ENCODE measurements around the gene GSG1L. TPM values are rescaled to one million over a fixed set of nuclear protein-coding genes. Genes with fewer than 3 reads are reported as not detected.

The GSG1L gene
- total and polyA plus RNA-seq, 9 donors = 1.5 to 4.3 (median 2.9) TPM

DNA sequence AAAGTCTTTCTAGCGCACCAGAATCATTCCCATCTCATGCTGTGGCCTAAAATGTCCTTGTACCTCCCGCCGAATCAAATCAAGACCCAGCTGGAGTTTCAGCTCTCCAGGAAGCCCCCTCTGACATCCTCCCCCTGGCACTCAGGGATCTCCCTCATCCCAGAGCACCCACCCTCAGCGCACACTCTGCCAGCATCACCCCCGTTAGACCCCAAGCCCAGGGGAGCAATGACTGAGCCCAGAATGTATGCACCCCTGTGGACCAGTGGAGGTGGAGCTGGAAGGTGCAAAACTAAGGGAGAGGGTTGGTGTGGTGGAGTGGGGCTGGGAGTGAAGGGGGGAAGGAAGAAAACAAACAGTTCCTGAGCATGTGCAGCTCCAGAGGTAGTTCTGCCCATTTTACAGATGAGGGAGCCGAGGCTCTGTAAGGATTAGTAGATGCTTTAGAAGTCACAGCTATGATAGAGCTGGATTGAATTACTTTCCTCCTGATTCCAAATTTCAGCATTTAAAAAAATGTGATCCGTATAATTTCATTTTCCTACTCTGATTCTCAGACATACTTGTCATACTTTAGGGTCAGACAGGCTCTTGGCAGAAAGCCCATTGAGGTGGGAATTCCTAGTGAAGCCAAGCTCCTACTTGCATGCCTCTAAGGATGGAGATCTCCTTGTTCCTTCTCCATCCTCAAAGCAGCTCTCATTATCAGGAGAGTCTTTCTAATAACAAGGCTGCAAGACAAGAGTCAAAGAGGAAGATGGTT lies 270.8 kb downstream of the GSG1L start:
- no peaks in the 10 kb centered on the region for H3K4me1 ChIP-seq (ENCODE audit: control insufficient read depth, insufficient read depth, low read length)
- no peaks in the 10 kb centered on the region for H3K9me3 ChIP-seq (replicated peaks; ENCODE audit: control insufficient read depth, low read depth, low read length)
- H3K27ac ChIP-seq (ENCODE audit: low read length) = no peak overlapping the region
- no peaks in the 10 kb centered on the region for H3K27me3 ChIP-seq (ENCODE audit: control insufficient read depth, insufficient read depth, low read length)
- H3K36me3 ChIP-seq (ENCODE audit: control insufficient read depth, insufficient read depth, low read length) = no peaks in the 10 kb centered on the region
- DNase-seq = no peak
- H3K4me3 ChIP-seq (ENCODE audit: low read length) = no peak overlapping the region
- WGBS (ENCODE audit: insufficient coverage) = 55% methylated on average over 4 of the region's 7 CpGs

DNA sequence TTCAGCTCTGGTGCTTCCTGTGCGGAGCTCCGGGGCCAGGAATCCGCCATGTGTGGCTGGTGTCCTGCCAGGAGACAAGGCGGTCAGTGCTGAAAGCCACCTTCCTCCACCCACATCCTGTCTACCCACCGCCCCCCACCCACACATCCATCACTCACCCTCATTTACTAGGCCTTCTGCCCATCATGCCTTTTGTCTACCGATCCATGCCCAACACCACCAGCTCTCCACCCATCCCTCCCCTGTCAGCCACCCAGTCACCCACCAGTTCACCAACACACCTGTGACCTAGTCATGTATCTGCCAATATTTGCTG lies 272.2 kb downstream of the GSG1L start:
- no peaks in the 10 kb centered on the region for H3K9me3 ChIP-seq (replicated peaks; ENCODE audit: control insufficient read depth, low read depth, low read length)
- no peak for DNase-seq
- no peak overlapping the region for H3K27ac ChIP-seq (ENCODE audit: low read length)
- no peaks in the 10 kb centered on the region for H3K36me3 ChIP-seq (ENCODE audit: control insufficient read depth, insufficient read depth, low read length)
- H3K4me3 ChIP-seq (ENCODE audit: low read length) = no peak overlapping the region
- no peaks in the 10 kb centered on the region for H3K4me1 ChIP-seq (ENCODE audit: control insufficient read depth, insufficient read depth, low read length)
- H3K27me3 ChIP-seq (ENCODE audit: control insufficient read depth, insufficient read depth, low read length) = no peaks in the 10 kb centered on the region
- 88% methylated on average over 6 of the region's 6 CpGs for WGBS (ENCODE audit: insufficient coverage)

GRCh38 chr16:27790546-27791403 lies 272.7 kb downstream of the GSG1L start:
- Histone ChIP-seq H3K27me3 (ENCODE audit: control insufficient read depth, insufficient read depth, low read length) (no peaks in the 10 kb centered on the region), H3K36me3 (ENCODE audit: control insufficient read depth, insufficient read depth, low read length) (no peaks in the 10 kb centered on the region), H3K27ac (ENCODE audit: low read length) (no peak overlapping the region), H3K4me1 (ENCODE audit: control insufficient read depth, insufficient read depth, low read length) (no peaks in the 10 kb centered on the region), H3K9me3 (replicated peaks; ENCODE audit: control insufficient read depth, low read depth, low read length) (no peaks in the 10 kb centered on the region), H3K4me3 (ENCODE audit: low read length) (no peak overlapping the region)
- 91% methylated on average over 11 of the region's 12 CpGs for WGBS (ENCODE audit: insufficient coverage)
- no peak for DNase-seq

GRCh38 chr16:27789595-27790241 lies 273.8 kb downstream of the GSG1L start:
- 76% methylated on average over 2 of the region's 2 CpGs for WGBS (ENCODE audit: insufficient coverage)
- DNase-seq = no peak
- Histone ChIP-seq H3K4me1 (ENCODE audit: control insufficient read depth, insufficient read depth, low read length) (no peaks in the 10 kb centered on the region), H3K36me3 (ENCODE audit: control insufficient read depth, insufficient read depth, low read length) (no peaks in the 10 kb centered on the region), H3K9me3 (replicated peaks; ENCODE audit: control insufficient read depth, low read depth, low read length) (no peaks in the 10 kb centered on the region), H3K27ac (ENCODE audit: low read length) (no peak overlapping the region), H3K4me3 (ENCODE audit: low read length) (no peak overlapping the region), H3K27me3 (ENCODE audit: control insufficient read depth, insufficient read depth, low read length) (no peaks in the 10 kb centered on the region)

DNA sequence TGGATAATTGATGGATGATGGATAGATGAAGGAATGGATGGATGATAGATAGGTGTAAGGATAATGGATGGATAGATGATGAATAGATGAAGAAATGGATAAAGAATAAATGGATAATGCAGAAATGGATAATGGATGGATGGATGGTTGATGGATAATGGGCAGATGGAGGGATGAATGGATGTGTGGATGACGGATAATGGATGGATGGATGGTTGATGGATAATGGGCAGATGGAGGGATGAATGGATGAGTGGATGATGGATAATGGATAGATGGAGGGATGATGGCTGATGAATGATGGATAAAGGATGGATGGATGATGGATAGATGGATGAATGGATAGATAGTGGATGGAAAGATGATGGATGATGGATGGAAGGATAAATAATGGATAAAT lies 274.4 kb downstream of the GSG1L start:
- H3K27ac ChIP-seq (ENCODE audit: low read length) = no peak overlapping the region
- no peaks in the 10 kb centered on the region for H3K4me1 ChIP-seq (ENCODE audit: control insufficient read depth, insufficient read depth, low read length)
- no peaks in the 10 kb centered on the region for H3K36me3 ChIP-seq (ENCODE audit: control insufficient read depth, insufficient read depth, low read length)
- 95% methylated on average over 1 of the region's 1 CpG for WGBS (ENCODE audit: insufficient coverage)
- H3K4me3 ChIP-seq (ENCODE audit: low read length) = no peak overlapping the region
- DNase-seq = no peak
- no peaks in the 10 kb centered on the region for H3K27me3 ChIP-seq (ENCODE audit: control insufficient read depth, insufficient read depth, low read length)
- H3K9me3 ChIP-seq (replicated peaks; ENCODE audit: control insufficient read depth, low read depth, low read length) = no peaks in the 10 kb centered on the region

DNA sequence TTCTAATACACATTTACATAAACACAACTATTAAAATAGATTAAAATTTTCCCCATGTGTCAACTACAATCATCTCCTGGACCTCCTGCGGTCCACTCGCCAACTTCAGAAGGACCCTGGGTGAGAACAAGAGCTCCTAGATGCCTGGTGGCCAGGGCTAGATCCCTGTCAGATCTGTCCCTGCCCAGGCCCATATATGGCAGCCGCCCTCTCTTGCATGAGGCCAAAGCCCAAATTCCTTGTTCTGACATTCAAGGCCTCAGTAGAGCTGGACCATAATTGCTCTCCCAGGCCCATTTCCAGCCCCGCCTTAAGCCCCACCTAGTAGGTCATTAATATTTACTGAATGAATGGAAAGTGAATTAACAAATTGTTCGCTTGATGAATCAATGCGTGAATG lies 275.8 kb downstream of the GSG1L start:
- no peaks in the 10 kb centered on the region for H3K27me3 ChIP-seq (ENCODE audit: control insufficient read depth, insufficient read depth, low read length)
- 88% methylated on average over 5 of the region's 6 CpGs for WGBS (ENCODE audit: insufficient coverage)
- H3K9me3 ChIP-seq (replicated peaks; ENCODE audit: control insufficient read depth, low read depth, low read length) = no peaks in the 10 kb centered on the region

DNA sequence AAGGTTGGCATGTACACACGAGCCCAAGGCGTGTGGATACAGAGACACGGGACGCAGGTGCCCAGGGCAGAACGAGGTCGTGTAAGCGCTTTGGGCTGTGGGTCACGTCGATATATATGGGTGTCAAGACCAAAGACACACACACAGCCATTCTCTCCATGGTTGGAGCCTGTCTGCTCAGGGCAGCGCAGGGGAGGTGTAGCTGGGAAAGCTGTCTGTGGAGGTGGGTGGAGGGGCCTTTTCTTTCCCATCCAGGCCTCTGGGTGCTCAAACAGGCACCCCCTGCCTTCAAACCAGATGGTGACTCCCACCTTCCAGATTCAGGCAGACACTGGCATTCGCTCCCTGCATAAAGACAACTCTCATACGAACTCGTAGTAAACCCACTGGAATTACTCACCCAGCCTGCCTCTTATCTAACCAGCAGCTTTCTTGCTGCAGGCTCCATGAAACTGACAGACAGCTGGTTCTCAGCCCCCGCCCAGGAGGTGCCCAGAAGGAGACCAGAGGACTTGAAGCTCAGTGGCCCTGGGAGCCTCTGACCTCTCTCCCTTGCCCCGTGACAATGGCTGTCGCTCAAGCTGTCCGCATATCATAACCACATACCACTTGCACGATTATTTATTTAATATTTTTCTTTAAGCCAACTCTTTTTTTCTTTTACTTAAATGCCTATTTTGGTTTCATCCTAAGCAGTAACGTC lies 276.4 kb downstream of the GSG1L start:
- Histone ChIP-seq H3K27ac (ENCODE audit: low read length) (no peak overlapping the region), H3K9me3 (replicated peaks; ENCODE audit: control insufficient read depth, low read depth, low read length) (no peaks in the 10 kb centered on the region), H3K4me1 (ENCODE audit: control insufficient read depth, insufficient read depth, low read length) (no peaks in the 10 kb centered on the region), H3K27me3 (ENCODE audit: control insufficient read depth, insufficient read depth, low read length) (no peaks in the 10 kb centered on the region), H3K36me3 (ENCODE audit: control insufficient read depth, insufficient read depth, low read length) (no peaks in the 10 kb centered on the region), H3K4me3 (ENCODE audit: low read length) (no peak overlapping the region)
- no peak for DNase-seq
- 81% methylated on average over 10 of the region's 19 CpGs for WGBS (ENCODE audit: insufficient coverage)

More for the DNA sequence above, 275.8 kb downstream of the GSG1L start:
- no peak overlapping the region for H3K4me3 ChIP-seq (ENCODE audit: low read length)
- no peak overlapping the region for H3K27ac ChIP-seq (ENCODE audit: low read length)
- no peaks in the 10 kb centered on the region for H3K4me1 ChIP-seq (ENCODE audit: control insufficient read depth, insufficient read depth, low read length)
- no peak for DNase-seq
- no peaks in the 10 kb centered on the region for H3K36me3 ChIP-seq (ENCODE audit: control insufficient read depth, insufficient read depth, low read length)

GRCh38 chr16:27786221-27786922 lies 277.1 kb downstream of the GSG1L start:
- no peak for DNase-seq
- 51% methylated on average over 16 of the region's 16 CpGs for WGBS (ENCODE audit: insufficient coverage)
- Histone ChIP-seq H3K4me3 (ENCODE audit: low read length) (no peak overlapping the region), H3K27ac (ENCODE audit: low read length) (no peak overlapping the region), H3K4me1 (ENCODE audit: control insufficient read depth, insufficient read depth, low read length) (no peaks in the 10 kb centered on the region), H3K36me3 (ENCODE audit: control insufficient read depth, insufficient read depth, low read length) (no peaks in the 10 kb centered on the region), H3K9me3 (replicated peaks; ENCODE audit: control insufficient read depth, low read depth, low read length) (no peaks in the 10 kb centered on the region), H3K27me3 (ENCODE audit: control insufficient read depth, insufficient read depth, low read length) (no peaks in the 10 kb centered on the region)

DNA sequence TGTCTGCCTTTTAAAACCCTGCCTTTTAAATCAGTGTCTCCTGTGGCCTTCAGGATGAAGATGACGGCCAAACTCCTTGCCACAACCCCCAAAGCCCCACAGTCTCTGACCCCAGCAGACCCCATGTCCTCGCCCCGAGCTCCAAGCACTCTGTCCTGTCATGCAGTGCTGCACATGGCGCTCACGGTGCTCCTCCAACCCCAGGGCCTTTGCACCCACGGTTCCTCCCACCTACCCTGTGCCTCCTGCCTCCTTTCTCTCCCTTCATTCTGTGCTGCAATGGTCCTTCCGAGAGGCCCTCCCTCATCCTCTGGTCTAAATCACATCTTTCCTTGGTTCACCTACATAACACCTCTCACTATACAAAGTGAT lies 278.2 kb downstream of the GSG1L start:
- H3K9me3 ChIP-seq (replicated peaks; ENCODE audit: control insufficient read depth, low read depth, low read length) = no peaks in the 10 kb centered on the region
- H3K27ac ChIP-seq (ENCODE audit: low read length) = no peak overlapping the region
- no peaks in the 10 kb centered on the region for H3K36me3 ChIP-seq (ENCODE audit: control insufficient read depth, insufficient read depth, low read length)
- H3K4me3 ChIP-seq (ENCODE audit: low read length) = no peak overlapping the region
- no peaks in the 10 kb centered on the region for H3K27me3 ChIP-seq (ENCODE audit: control insufficient read depth, insufficient read depth, low read length)
- H3K4me1 ChIP-seq (ENCODE audit: control insufficient read depth, insufficient read depth, low read length) = no peaks in the 10 kb centered on the region
- DNase-seq = no peak
- WGBS (ENCODE audit: insufficient coverage) = 87% methylated on average over 6 of the region's 7 CpGs

All from muscle of leg (tissue), 11 donors.